ENCODE measurements around the gene DRD3. TPM values are rescaled to one million over a fixed set of nuclear protein-coding genes. Genes with fewer than 3 reads are reported as not detected.

The DRD3 gene
- total RNA-seq, 4 donors from 2014 or later: not detected

GRCh38 chr3:114080201-114080600 is 98.7 kb downstream of the DRD3 start:
- TF ChIP-seq, protein P1, sequence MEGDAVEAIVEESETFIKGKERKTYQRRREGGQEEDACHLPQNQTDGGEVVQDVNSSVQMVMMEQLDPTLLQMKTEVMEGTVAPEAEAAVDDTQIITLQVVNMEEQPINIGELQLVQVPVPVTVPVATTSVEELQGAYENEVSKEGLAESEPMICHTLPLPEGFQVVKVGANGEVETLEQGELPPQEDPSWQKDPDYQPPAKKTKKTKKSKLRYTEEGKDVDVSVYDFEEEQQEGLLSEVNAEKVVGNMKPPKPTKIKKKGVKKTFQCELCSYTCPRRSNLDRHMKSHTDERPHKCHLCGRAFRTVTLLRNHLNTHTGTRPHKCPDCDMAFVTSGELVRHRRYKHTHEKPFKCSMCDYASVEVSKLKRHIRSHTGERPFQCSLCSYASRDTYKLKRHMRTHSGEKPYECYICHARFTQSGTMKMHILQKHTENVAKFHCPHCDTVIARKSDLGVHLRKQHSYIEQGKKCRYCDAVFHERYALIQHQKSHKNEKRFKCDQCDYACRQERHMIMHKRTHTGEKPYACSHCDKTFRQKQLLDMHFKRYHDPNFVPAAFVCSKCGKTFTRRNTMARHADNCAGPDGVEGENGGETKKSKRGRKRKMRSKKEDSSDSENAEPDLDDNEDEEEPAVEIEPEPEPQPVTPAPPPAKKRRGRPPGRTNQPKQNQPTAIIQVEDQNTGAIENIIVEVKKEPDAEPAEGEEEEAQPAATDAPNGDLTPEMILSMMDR (IDR thresholded peaks at IDR 0.05; ENCODE audit: low read depth): no peak

GRCh38 chr3:114079761-114080160 is 99.1 kb downstream of the DRD3 start:
- TF ChIP-seq, protein P1 (IDR thresholded peaks at IDR 0.05; ENCODE audit: low read depth): no peak

DNA sequence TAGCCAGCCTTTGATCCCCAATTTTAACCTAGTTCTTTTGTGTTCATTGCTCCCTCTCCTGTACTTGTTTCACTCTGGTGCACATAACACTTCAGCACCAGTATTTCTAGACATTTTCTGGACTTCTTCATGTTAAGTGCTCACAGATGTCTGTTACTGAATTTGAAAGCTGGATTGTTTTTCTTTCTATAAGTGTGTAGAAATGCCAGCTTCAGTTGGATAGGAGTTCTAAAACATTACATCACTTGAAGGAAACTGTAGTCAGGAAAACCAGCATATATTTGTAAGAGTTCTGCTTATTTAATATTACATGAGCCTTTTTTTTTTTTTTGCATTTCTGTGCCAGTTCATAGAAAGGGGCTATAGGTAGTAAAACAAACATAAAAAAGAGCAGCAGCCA is 100.7 kb downstream of the DRD3 start:
- TF ChIP-seq, protein P1 (IDR thresholded peaks at IDR 0.05; ENCODE audit: low read depth): no peak

Other genes starting within 250 kb of the DRD3 start
- 1 to 10 TPM; 2.4 to 3.8 (median 3.1) TPM for gene ZDHHC23, start 231.0 kb downstream of the DRD3 start, total RNA-seq
- gene CCDC191, start 122.5 kb downstream of the DRD3 start, total RNA-seq: 1 to 10 TPM; 3.2 to 5.1 (median 4.1) TPM
- gene QTRT2, start 122.3 kb downstream of the DRD3 start, total RNA-seq: 10 to 100 TPM; 13.4 to 22.2 (median 18.1) TPM
- gene ZNF80, start 58.5 kb upstream of the DRD3 start, total RNA-seq: under 1 TPM in 1 of 4 donors, not detected in 3; 0.49 TPM
- 1 to 10 TPM in 2 of 4 donors, under 1 TPM in 1, not detected in 1; 0.44 to 3.3 (median 1.4) TPM for gene TIGIT, start 115.0 kb upstream of the DRD3 start, total RNA-seq

Measured in subcutaneous adipose tissue (tissue), 4 donors.